H9 (cell line): ENCODE results near the gene L3MBTL1. TPM values are rescaled to one million over a fixed set of nuclear protein-coding genes. Genes with fewer than 3 reads are reported as not detected.

ENCODE experiments used
- DNase-seq: peaks from one replicate; pipeline ENCODE4 v3.0.0-alpha.2; 2017
- H2AFZ ChIP-seq: one replicate; pipeline ENCODE4 v1.6.1; 2013; ENCODE audit warnings: mild to moderate bottlenecking, low read length, control low read depth, moderate library complexity
- H2AK5ac ChIP-seq: 2 replicates; pipeline ENCODE4 v1.6.1; 2013; ENCODE audit warnings: low read length, control low read depth, mixed read lengths; ENCODE audit not compliant: insufficient read length
- H2BK120ac ChIP-seq: one replicate; pipeline ENCODE4 v1.6.1; 2013; ENCODE audit warnings: low read depth, mild to moderate bottlenecking, low read length, control low read depth, inconsistent platforms; ENCODE audit not compliant: poor library complexity, severe bottlenecking
- H2BK12ac ChIP-seq: 2 replicates; pipeline ENCODE4 v1.6.1; 2013; ENCODE audit warnings: low read length, control low read depth, mixed read lengths, low read depth; ENCODE audit not compliant: insufficient read length
- H2BK15ac ChIP-seq: 2 replicates; pipeline ENCODE4 v1.6.1; 2013; ENCODE audit warnings: low read depth, low read length, control low read depth
- H2BK20ac ChIP-seq: one replicate; pipeline ENCODE4 v1.6.1; 2013; ENCODE audit warnings: low read depth, mild to moderate bottlenecking, low read length, control low read depth, inconsistent platforms; ENCODE audit not compliant: poor library complexity, severe bottlenecking
- H2BK5ac ChIP-seq: 2 replicates; pipeline ENCODE4 v1.6.1; 2013; ENCODE audit warnings: low read length, control low read depth, mixed read lengths; ENCODE audit not compliant: insufficient read length
- H3K14ac ChIP-seq: 2 replicates; pipeline ENCODE4 v1.6.1; 2013; ENCODE audit warnings: low read length, control low read depth; ENCODE audit not compliant: insufficient read depth
- H3K18ac ChIP-seq: 2 replicates; pipeline ENCODE4 v1.6.1; 2013; ENCODE audit warnings: low read depth, mild to moderate bottlenecking, mixed read lengths, low read length, control low read depth; ENCODE audit not compliant: insufficient read length
- H3K23ac ChIP-seq: 2 replicates; pipeline ENCODE4 v1.6.1; 2013; ENCODE audit warnings: low read length, control low read depth, mixed read lengths, low read depth; ENCODE audit not compliant: insufficient read length
- H3K23me2 ChIP-seq: 2 replicates; pipeline ENCODE4 v1.6.1; 2013; ENCODE audit warnings: low read depth, mild to moderate bottlenecking, mixed read lengths, low read length, control low read depth; ENCODE audit not compliant: insufficient read length, poor library complexity, severe bottlenecking
- H3K27ac ChIP-seq: 2 replicates; pipeline ENCODE4 v1.5.1; 2013; ENCODE audit warnings: low read length, control low read depth, mixed read lengths, low read depth; ENCODE audit not compliant: insufficient read length
- H3K27me3 ChIP-seq: 2 replicates; pipeline ENCODE4 v1.6.1; 2013; ENCODE audit warnings: low read length, control low read depth, inconsistent platforms; ENCODE audit not compliant: insufficient read depth
- H3K4ac ChIP-seq: 2 replicates; pipeline ENCODE4 v1.6.1; 2013; ENCODE audit warnings: low read depth, mild to moderate bottlenecking, control low read depth, inconsistent platforms, low read length, moderate library complexity
- H3K4me1 ChIP-seq: 2 replicates; pipeline ENCODE4 v1.6.1; 2013; ENCODE audit warnings: low read length, control low read depth, inconsistent platforms; ENCODE audit not compliant: insufficient read depth
- H3K4me2 ChIP-seq: 2 replicates; pipeline ENCODE4 v1.6.1; 2013; ENCODE audit warnings: low read length, control low read depth, mixed read lengths; ENCODE audit not compliant: insufficient read length, insufficient read depth
- H3K56ac ChIP-seq: 2 replicates; pipeline ENCODE4 v1.6.1; 2013; ENCODE audit warnings: low read depth, mild to moderate bottlenecking, mixed read lengths, low read length, control low read depth; ENCODE audit not compliant: insufficient read length
- H3K79me1 ChIP-seq: 2 replicates; pipeline ENCODE4 v1.6.1; 2013; ENCODE audit warnings: low read depth, mild to moderate bottlenecking, moderate library complexity, low read length, control low read depth, inconsistent platforms; ENCODE audit not compliant: insufficient read depth, poor library complexity, severe bottlenecking
- H3K79me2 ChIP-seq: 2 replicates; pipeline ENCODE4 v1.6.1; 2013; ENCODE audit warnings: low read length, control low read depth, inconsistent platforms; ENCODE audit not compliant: insufficient read depth
- H3K9ac ChIP-seq: 2 replicates; pipeline ENCODE4 v1.6.1; 2013; ENCODE audit warnings: low read length, control low read depth, mixed read lengths; ENCODE audit not compliant: insufficient read length; ENCODE audit errors: extremely low read depth
- H3K9me3 ChIP-seq: one replicate; pipeline ENCODE4 v1.6.1; 2013; ENCODE audit warnings: low read depth, low read length, inconsistent platforms; ENCODE audit not compliant: control insufficient read depth
- H3T11ph ChIP-seq: one replicate; pipeline ENCODE4 v1.6.1; 2013; ENCODE audit warnings: mild to moderate bottlenecking, low read length, control low read depth, inconsistent platforms
- H4K20me1 ChIP-seq: one replicate; pipeline ENCODE4 v1.6.1; 2013; ENCODE audit not compliant: control insufficient read depth, insufficient read length, insufficient read depth
- H4K5ac ChIP-seq: 2 replicates; pipeline ENCODE4 v1.6.1; 2013; ENCODE audit warnings: low read depth, mild to moderate bottlenecking, mixed read lengths, low read length, control low read depth; ENCODE audit not compliant: insufficient read length
- H4K8ac ChIP-seq: replicated peaks from 2 replicates; pipeline ENCODE4 v1.6.1; 2013; ENCODE audit warnings: low read length, control low read depth, mixed read lengths, low read depth; ENCODE audit not compliant: insufficient read length
- H4K91ac ChIP-seq: 2 replicates; pipeline ENCODE4 v1.6.1; 2013; ENCODE audit warnings: low read depth, mild to moderate bottlenecking, moderate library complexity, mixed read lengths, low read length, control low read depth; ENCODE audit not compliant: insufficient read length
- H3K27ac Mint-ChIP-seq, 3 experiments: 2 replicates in 2 of 3; 3 replicates in 1 of 3; pipeline ENCODE4 v1.8.0; 2020 to 2021; ENCODE audit warnings: mixed read lengths in 3 of 3, mild to moderate bottlenecking in 1 of 3, moderate library complexity in 1 of 3
- H3K27me3 Mint-ChIP-seq: 2 replicates; pipeline ENCODE4 v1.8.0; 2021; ENCODE audit warnings: low read depth, mild to moderate bottlenecking, moderate library complexity, mixed read lengths
- H3K36me3 Mint-ChIP-seq, 3 experiments: 2 replicates in 2 of 3; 3 replicates in 1 of 3; pipeline ENCODE4 v1.8.0; 2020 to 2021; ENCODE audit warnings: low read depth in 3 of 3, mixed read lengths in 3 of 3; ENCODE audit not compliant: insufficient read depth in 1 of 3
- H3K4me1 Mint-ChIP-seq, 2 experiments: 2 replicates each; pipeline ENCODE4 v1.8.0; 2020; ENCODE audit warnings: mixed read lengths in 2 of 2
- H3K4me3 Mint-ChIP-seq, 2 experiments: 2 replicates in 1 of 2; 3 replicates in 1 of 2; pipeline ENCODE4 v1.8.0; 2020 to 2021; ENCODE audit warnings: mild to moderate bottlenecking in 2 of 2, mixed read lengths in 2 of 2, moderate library complexity in 1 of 2
- H3K9me3 Mint-ChIP-seq, 2 experiments: 2 replicates in 1 of 2; 3 replicates in 1 of 2; pipeline ENCODE4 v1.8.0; 2020; ENCODE audit warnings: mild to moderate bottlenecking in 2 of 2, mixed read lengths in 2 of 2, moderate library complexity in 1 of 2
- CTCF ChIP-seq: fragments of 200-600 bp; sonication (generic); conservative IDR thresholded peaks from 3 replicates; pipeline ENCODE4 v1.8.0; 2021; ENCODE audit warnings: antibody characterized with exemption, mild to moderate bottlenecking
- WGBS: extraction: QIAGEN DNeasy Blood & Tissue Kit; methylation state at CpG from one replicate; pipeline ENCODE4 v1.1.7; 2013; ENCODE audit warnings: missing lambda C conversion rate, low lambda C conversion rate, mixed read lengths; ENCODE audit not compliant: insufficient read length; ENCODE audit errors: extremely low coverage; 5-methylcytosine and 5-hydroxymethylcytosine counted together
- total RNA-seq: library from RNA; stranded (reverse); gene quantifications from 2 replicates; pipeline ENCODE4 v1.2.1, GENCODE V29; 2021

L3MBTL1 gene
- total RNA-seq, 1 experiment from 2014 or later, result 19.9 TPM

- no peak for DNase-seq
- Histone ChIP-seq H2BK12ac (no peak overlapping the region), H3T11ph (no peak overlapping the region), H3K4me1 (no peaks in the 10 kb centered on the region), H4K5ac (no peak overlapping the region), H3K9me3 (no peaks in the 10 kb centered on the region), H3K4ac (no peak overlapping the region), H3K4me2 (no peak overlapping the region), H3K56ac (no peak overlapping the region), H3K27ac (no peak overlapping the region), H3K79me2 (no peaks in the 10 kb centered on the region), H3K23ac (no peak overlapping the region), H3K14ac (no peak overlapping the region), H2BK120ac (no peak overlapping the region), H2BK20ac (no peak overlapping the region), H3K18ac (no peak overlapping the region), H2AK5ac (no peak overlapping the region), H3K23me2 (no peaks in the 10 kb centered on the region), H3K79me1 (no peaks in the 10 kb centered on the region), H2AFZ (no peak overlapping the region), H2BK15ac (no peak overlapping the region), H4K8ac (no peak overlapping the region), H3K9ac (no peak overlapping the region), H4K91ac (no peak overlapping the region), H2BK5ac (no peak overlapping the region), H3K27me3 (no peaks in the 10 kb centered on the region), H4K20me1 (no peaks in the 10 kb centered on the region)
- no peaks in the 10 kb centered on the region for H3K27me3 Mint-ChIP-seq
- peaks cover 5 to 36% (median 29%) of the 10 kb centered on the region in 3 experiments; a peak in 6 of 7 replicates for H3K36me3 Mint-ChIP-seq
- no peak overlapping the region for H3K4me3 Mint-ChIP-seq
- H3K27ac Mint-ChIP-seq, result no peak overlapping the region
- no peak for TF ChIP-seq CTCF
- no CpG with 5 or more reads among the region's 2 CpGs for WGBS
- H3K9me3 Mint-ChIP-seq, result no peaks in the 10 kb centered on the region
- H3K4me1 Mint-ChIP-seq, result no peaks in the 10 kb centered on the region
Observed at GRCh38 chr20:43541214-43541613, 33.7 kb downstream of the L3MBTL1 start.
